ENCODE data around the gene FRMD4A.
"Not testable (repeated sequence)": the region's sequence is repeated elsewhere in the genome, so short reads cannot be mapped to it uniquely, and the experiment has no call there.

DNA sequence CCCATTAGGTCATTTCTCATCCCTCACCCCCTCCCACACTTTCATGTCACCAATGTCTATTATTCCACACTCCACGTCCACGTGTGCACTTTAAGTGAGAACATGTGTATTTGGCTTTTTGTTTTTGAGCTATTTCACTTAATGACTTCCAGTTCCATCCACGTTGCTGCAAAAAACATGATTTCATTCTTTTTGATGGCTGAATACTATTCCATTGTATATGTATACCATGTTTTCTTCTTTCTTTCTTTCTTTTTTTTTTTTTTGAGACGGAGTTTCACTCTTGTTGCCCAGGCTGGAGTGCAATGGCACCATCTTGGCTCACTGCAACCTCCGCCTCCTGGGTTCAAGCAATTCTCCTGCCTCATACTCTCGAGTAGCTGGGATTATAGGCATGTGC, 502.4 kb downstream of the FRMD4A start:
- not testable (repeated sequence) for TF ChIP-seq EZH2 (IDR thresholded peaks at IDR 0.05; ENCODE audit: insufficient read depth, poor library complexity, severe bottlenecking); EZH2phosphoT487 (IDR thresholded peaks at IDR 0.05; ENCODE audit: insufficient read depth, low read depth)
